Body of pancreas (tissue), 4 donors: ENCODE measurements around the gene LPAR1. TPM values are rescaled to one million over a fixed set of nuclear protein-coding genes. Genes with fewer than 3 reads are reported as not detected.
"Not testable (repeated sequence)": the region's sequence is repeated elsewhere in the genome, so short reads cannot be mapped to it uniquely, and the experiment has no call there.

ENCODE experiments used
- ATAC-seq: fragments of 150-250 bp; one replicate; pipeline ENCODE4 v1.9.1; 2016
- DNase-seq, 4 donors: peaks; one replicate each; pipeline ENCODE4 v3.0.0-alpha.2; 2019
- H3K27ac ChIP-seq, 4 donors: fragments of 200-600 bp; sonication (generic); 1 replicate in 3 of 4; 2 replicates in 1 of 4; pipeline versions ENCODE4 v1.5.1 to v1.6.1; 2016 to 2019; ENCODE audit warnings: mild to moderate bottlenecking in 1 of 4, mixed read lengths in 1 of 4, moderate library complexity in 1 of 4
- H3K27me3 ChIP-seq, 2 donors: fragments of 200-600 bp; sonication (generic); one replicate each; pipeline ENCODE4 v1.6.0; 2016; ENCODE audit warnings: mild to moderate bottlenecking in 1 of 2
- H3K36me3 ChIP-seq, 2 donors: fragments of 200-600 bp; sonication (generic); replicated peaks in 1 of 2; 2 replicates each; pipeline ENCODE4 v1.5.1; 2016; ENCODE audit warnings: low read depth in 2 of 2; ENCODE audit not compliant: insufficient read depth in 1 of 2
- H3K4me1 ChIP-seq: fragments of 200-600 bp; sonication (generic); one replicate; pipeline ENCODE4 v1.6.0; 2016
- H3K4me3 ChIP-seq, 2 donors: fragments of 200-600 bp; sonication (generic); 1 replicate in 1 of 2; 2 replicates in 1 of 2; pipeline ENCODE4 v1.5.1; 2016 to 2019
- H3K9me3 ChIP-seq, 3 donors: fragments of 200-600 bp; sonication (generic); 1 replicate in 2 of 3; 2 replicates in 1 of 3; pipeline ENCODE4 v1.5.1; 2016
- POLR2A ChIP-seq, 3 donors: fragments of 450-650 bp; IDR thresholded peaks; one replicate each; pipeline ENCODE4 v1.6.1; 2016; ENCODE audit warnings: antibody characterized with exemption in 3 of 3, mild to moderate bottlenecking in 2 of 3
- WGBS, 2 donors: methylation state at CpG; one replicate each; pipeline ENCODE4 v1.1.5; 2017; 5-methylcytosine and 5-hydroxymethylcytosine counted together
- intact Hi-C: fragments of 100-400 bp; cut with DNase I; formaldehyde crosslinking; loops from one replicate; pipeline ENCODE4 v1.15.1; 2023
- small RNA-seq: library from RNA; depleted of rRNA; stranded (forward); fragments of <200 nt; gene quantifications from one replicate; pipeline ENCODE3, GENCODE V24; 2016
- total RNA-seq, 2 donors: library from RNA; depleted of rRNA; stranded (reverse); fragments of >200 nt; gene quantifications; one replicate each; pipeline ENCODE4 v1.1.0, GENCODE V29; 2016
- TF ChIP-seq, protein P1 (sequence below), 7 experiments: fragments of 450-650 bp in 4 of 7; fragments of 200-600 bp in 3 of 7; sonication (generic) in 3 of 7; IDR thresholded peaks; one replicate each; pipeline ENCODE4 v1.5.1; 2016 to 2019; ENCODE audit warnings: antibody characterized with exemption in 7 of 7

The LPAR1 gene
- total RNA-seq, 2 donors from 2014 or later, result 10.9 to 13.0 TPM

DNA sequence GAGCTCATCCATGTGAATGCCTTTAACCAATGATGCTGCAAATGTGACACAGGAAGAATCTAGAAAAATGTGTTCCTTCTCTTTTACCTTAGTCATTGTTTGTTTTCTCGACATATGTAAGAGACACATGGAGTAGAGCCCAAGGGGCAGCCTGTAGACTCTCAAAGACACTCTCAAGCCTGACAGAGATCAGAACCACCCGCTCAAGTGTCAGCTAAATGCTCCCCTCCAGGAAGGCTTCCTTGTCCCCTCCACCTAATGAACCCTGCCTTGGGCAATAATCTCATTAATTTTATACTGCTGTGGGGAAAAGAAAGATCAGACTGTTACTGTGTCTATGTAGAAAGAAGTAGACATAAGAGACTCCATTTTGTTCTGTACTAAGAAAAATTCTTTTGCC is 212.3 kb downstream of the LPAR1 start:
- no peak for ATAC-seq
- Histone ChIP-seq H3K4me3 (no peak overlapping the region), H3K9me3 (no peaks in the 10 kb centered on the region), H3K27me3 (no peaks in the 10 kb centered on the region), H3K4me1 (no peaks in the 10 kb centered on the region), H3K36me3 (no peaks in the 10 kb centered on the region), H3K27ac (no peak overlapping the region)
- DNase-seq, result no peak
- intact Hi-C loops, result no loop called here
- TF ChIP-seq, protein P1, sequence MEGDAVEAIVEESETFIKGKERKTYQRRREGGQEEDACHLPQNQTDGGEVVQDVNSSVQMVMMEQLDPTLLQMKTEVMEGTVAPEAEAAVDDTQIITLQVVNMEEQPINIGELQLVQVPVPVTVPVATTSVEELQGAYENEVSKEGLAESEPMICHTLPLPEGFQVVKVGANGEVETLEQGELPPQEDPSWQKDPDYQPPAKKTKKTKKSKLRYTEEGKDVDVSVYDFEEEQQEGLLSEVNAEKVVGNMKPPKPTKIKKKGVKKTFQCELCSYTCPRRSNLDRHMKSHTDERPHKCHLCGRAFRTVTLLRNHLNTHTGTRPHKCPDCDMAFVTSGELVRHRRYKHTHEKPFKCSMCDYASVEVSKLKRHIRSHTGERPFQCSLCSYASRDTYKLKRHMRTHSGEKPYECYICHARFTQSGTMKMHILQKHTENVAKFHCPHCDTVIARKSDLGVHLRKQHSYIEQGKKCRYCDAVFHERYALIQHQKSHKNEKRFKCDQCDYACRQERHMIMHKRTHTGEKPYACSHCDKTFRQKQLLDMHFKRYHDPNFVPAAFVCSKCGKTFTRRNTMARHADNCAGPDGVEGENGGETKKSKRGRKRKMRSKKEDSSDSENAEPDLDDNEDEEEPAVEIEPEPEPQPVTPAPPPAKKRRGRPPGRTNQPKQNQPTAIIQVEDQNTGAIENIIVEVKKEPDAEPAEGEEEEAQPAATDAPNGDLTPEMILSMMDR (IDR thresholded peaks at IDR 0.05), result no peak
- no peak for TF ChIP-seq POLR2A (IDR thresholded peaks at IDR 0.05)
- WGBS, 2 donors, result 68 to 73% methylated on average over 2 of the region's 2 CpGs

DNA sequence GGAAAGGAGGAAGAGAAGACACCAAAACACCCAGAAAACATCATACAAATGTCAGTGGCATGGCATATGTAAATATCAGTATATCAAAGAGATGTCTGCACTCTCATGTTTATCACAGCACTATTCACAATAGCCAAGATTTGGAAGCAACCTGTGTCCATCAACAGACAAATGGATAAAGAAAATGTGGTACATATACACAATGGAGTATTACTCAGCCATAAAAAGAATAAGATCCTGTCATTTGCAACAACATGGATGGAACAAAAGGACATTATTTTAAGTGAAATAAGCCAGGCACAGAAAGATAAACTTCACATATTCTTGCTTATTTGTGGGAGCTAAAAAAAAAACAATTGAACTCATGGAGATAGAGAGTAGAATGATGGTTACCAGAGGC is 213.1 kb downstream of the LPAR1 start:
- H3K4me3 ChIP-seq, H3K36me3 ChIP-seq, H3K4me1 ChIP-seq, H3K9me3 ChIP-seq, ATAC-seq, H3K27ac ChIP-seq, DNase-seq, intact Hi-C loops, H3K27me3 ChIP-seq: not testable (repeated sequence)

Small RNAs within 50 kb of the gene (small RNA-seq; reads per million reads assigned to genes)
- gene RF00019 (not detected), gene RNU6-432P (not detected)
